Heart left ventricle (tissue), 13 donors: ENCODE results near the gene GRIN2A.

ENCODE experiments used
- CTCF ChIP-seq, 12 donors: fragments of 200-600 bp; sonication (generic) in 4 of 12; IDR thresholded peaks; one replicate each; pipeline versions ENCODE4 v1.5.0 to v1.8.0; 2018 to 2022; ENCODE audit warnings: antibody characterized with exemption in 12 of 12, mild to moderate bottlenecking in 5 of 12
- POLR2A ChIP-seq, 2 donors: fragments of 450-650 bp; IDR thresholded peaks; one replicate each; pipeline ENCODE4 v1.6.1; 2017; ENCODE audit warnings: antibody characterized with exemption in 2 of 2, mild to moderate bottlenecking in 2 of 2, moderate library complexity in 2 of 2
- donor health status: ischemic (EF 13 %, LVEDD 7.1; RV severe dilation, severe dysfunction).
- donor health status: DM: no; HTN: yes; CAD: no.
- donor health status: DM: no; HTN: no; CAD: no.
- donor health status: ischemic (EF 25% LVEDD 6.9; RV normal size, moderate dysfunction).
- donor health status: ischemic (EF 25% LVEDD 5.7; RV mildly dilated, moderate dysfunction).
- donor health status: ischemic (EF 35%, LVEDD 5.7; RV mildly dilated, moderate dysfunction).
- donor health status: nonischemic (EF 11% LVEDD 7.7; RV severe dilation, severe dysfunction).
- donor health status: DM: yes; HTN: yes; CAD: no.
- donor health status: PGD.
- donor health status: ischemic (EF 29% LVEDD 5.4; RV normal size, mild dysfunction).
- donor health status: nonischemic (EF 23%, LVEDD 6.1; RV moderate dilation, normal function).

GRCh38 chr16:9847146-9847545 is 335.1 kb downstream of the GRIN2A start:
- TF ChIP-seq CTCF (IDR thresholded peaks at IDR 0.05) (no peak), POLR2A (IDR thresholded peaks at IDR 0.05) (no peak)
